Nephron progenitor cell (in vitro differentiated cells): Measurements from ENCODE around the gene ATG9B.
"Not testable (repeated sequence)": the region's sequence is repeated elsewhere in the genome, so short reads cannot be mapped to it uniquely, and the experiment has no call there.

ENCODE experiments used
- DNase-seq: peaks from one replicate; pipeline ENCODE4 v3.0.0; 2021
- H3K27ac Mint-ChIP-seq: 2 replicates; pipeline ENCODE4 v1.8.0; 2021; ENCODE audit warnings: mild to moderate bottlenecking, moderate library complexity, mixed read lengths
- H3K27me3 Mint-ChIP-seq: 2 replicates; pipeline ENCODE4 v1.8.0; 2021; ENCODE audit warnings: mild to moderate bottlenecking, low read depth, mixed read lengths; ENCODE audit not compliant: poor library complexity
- H3K36me3 Mint-ChIP-seq: 2 replicates; pipeline ENCODE4 v1.8.0; 2021; ENCODE audit warnings: low read depth, mixed read lengths
- H3K4me1 Mint-ChIP-seq: 2 replicates; pipeline ENCODE4 v1.8.0; 2021; ENCODE audit warnings: mixed read lengths
- H3K4me3 Mint-ChIP-seq: 2 replicates; pipeline ENCODE4 v1.8.0; 2021; ENCODE audit warnings: mild to moderate bottlenecking, moderate library complexity, mixed read lengths
- H3K9me3 Mint-ChIP-seq: 2 replicates; pipeline ENCODE4 v1.8.0; 2021; ENCODE audit warnings: mild to moderate bottlenecking, moderate library complexity, mixed read lengths
- TF ChIP-seq, protein P1 (sequence below): fragments of 200-600 bp; sonication (generic); IDR thresholded peaks from 2 replicates; pipeline ENCODE4 v1.5.0; 2021; ENCODE audit warnings: antibody characterized with exemption

The ATG9B gene

DNA sequence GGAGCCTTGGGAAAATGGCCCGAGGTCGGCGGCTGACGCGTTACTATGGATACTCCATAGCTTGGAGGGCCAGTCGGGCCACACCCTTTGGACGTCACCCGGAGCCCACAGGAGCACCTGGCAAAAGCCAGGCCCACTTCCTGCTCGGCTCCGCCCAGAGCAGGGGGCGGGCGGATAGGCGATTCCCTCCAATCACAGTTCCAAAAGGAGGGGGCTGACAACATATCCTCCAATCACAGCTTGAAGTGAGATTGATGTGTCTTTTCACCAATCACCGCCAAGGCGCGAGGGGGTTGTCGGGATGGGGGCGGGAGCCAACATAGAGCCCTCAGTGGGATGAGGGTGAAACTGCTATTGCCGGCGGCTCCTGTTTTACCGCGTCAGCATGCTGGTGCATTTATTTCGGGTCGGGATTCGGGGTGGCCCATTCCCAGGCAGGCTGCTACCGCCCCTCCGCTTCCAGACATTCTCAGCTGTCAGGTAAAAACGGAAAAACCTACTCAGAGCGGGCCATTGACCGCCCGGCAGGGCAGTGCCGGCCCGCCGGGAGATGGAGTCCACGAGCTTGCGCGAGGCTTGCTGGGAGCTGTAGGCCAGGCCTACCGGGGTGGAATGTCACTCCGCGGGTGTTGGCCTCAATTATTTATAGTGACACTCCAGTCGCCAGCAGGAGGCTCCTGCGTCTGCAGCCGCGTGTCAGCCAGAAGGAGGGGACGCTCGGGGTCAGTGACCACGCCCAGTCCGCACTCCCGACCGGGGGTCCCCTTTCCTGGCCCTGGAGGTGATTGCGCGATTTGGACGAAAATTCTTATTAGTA lies 4.0 kb upstream of the ATG9B start, which contains the start of gene ABCB8:
ABCB8 (plus strand) TSS at position 320 of the 817 bp plus-strand sequence; CDS start at position 386, 66 bp downstream.
- Mint-ChIP-seq H3K9me3 (no peaks in the 10 kb centered on the region), H3K36me3 (no peaks in the 10 kb centered on the region), H3K27ac (peak within 1 kb of the TSS; percentile 81), H3K4me1 (peaks cover 32% of the 10 kb centered on the region), H3K27me3 (peaks cover 27% of the 10 kb centered on the region), H3K4me3 (peak within 1 kb of the TSS; percentile 91)
- TF ChIP-seq, protein P1, sequence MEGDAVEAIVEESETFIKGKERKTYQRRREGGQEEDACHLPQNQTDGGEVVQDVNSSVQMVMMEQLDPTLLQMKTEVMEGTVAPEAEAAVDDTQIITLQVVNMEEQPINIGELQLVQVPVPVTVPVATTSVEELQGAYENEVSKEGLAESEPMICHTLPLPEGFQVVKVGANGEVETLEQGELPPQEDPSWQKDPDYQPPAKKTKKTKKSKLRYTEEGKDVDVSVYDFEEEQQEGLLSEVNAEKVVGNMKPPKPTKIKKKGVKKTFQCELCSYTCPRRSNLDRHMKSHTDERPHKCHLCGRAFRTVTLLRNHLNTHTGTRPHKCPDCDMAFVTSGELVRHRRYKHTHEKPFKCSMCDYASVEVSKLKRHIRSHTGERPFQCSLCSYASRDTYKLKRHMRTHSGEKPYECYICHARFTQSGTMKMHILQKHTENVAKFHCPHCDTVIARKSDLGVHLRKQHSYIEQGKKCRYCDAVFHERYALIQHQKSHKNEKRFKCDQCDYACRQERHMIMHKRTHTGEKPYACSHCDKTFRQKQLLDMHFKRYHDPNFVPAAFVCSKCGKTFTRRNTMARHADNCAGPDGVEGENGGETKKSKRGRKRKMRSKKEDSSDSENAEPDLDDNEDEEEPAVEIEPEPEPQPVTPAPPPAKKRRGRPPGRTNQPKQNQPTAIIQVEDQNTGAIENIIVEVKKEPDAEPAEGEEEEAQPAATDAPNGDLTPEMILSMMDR: peak; percentile 30
- DNase-seq: peak; percentile 97

DNA sequence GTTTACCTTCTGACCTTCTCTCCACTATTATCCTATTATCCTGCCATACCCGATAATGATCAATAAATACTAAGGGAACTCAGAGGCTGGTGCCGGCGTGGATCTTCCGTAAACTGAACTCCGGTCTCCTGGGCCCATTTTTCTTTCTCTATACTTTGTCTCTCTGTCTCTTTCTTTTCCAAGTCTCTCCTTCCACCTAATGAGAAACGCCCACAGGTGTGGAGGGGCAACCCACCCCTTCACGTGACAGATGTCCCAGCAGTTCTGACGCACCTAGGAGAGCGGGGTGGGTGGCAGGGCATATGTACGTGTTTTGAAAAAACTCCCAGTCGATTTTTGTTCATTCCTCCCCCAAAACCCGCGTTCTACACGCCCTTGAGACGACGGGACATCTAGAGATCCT lies 3.4 kb upstream of the ATG9B start:
- Mint-ChIP-seq H3K4me1 (peaks cover 37% of the 10 kb centered on the region), H3K4me3 (peak overlapping the region; percentile 91)
- not testable (repeated sequence) for H3K9me3 Mint-ChIP-seq

DNA sequence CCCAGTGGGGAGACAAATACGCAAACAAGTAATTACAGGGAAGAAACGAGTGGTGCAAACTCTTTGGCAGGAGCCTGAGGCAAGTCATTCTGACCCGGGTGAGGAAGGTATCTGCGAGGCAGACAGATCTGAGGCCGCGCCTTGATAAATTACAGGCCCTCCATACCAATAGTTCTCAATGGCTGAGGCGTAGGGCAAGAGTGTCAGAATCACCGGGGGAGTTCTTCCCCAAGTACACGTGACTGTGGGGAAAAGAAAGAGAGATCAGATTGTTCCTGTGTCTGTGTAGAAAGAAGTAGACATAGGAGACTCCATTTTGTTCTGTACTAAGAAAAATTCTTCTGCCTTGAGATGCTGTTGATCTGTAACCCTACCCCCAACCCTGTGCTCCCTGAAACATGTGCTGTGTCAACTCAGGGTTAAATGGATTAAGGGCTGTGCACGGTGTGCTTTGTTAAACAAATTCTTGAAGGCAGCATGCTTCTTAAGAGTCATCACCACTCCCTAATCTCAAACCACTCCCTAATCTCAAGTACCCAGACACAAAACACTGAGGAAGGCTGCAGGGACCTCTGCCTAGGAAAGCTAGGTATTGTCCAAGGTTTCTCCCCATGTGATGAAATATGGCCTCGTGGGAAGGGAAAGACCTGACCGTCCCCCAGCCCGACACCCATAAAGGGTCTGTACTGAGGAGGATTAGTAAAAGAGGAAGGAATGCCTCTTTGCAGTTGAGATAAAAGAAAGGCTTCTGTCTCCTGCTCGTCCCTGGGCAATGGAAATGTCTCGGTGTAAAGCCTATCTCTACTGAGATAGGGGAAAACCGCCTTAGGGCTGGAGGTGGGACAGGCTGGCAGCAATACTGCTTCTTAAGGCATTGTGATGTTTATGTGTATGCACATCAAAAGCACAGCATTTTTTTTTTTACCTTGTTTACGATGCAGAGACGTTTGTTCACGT lies 2.8 kb upstream of the ATG9B start:
- Mint-ChIP-seq H3K4me3 (peak overlapping the region; percentile 91), H3K27me3 (peaks cover 27% of the 10 kb centered on the region), H3K4me1 (peaks cover 38% of the 10 kb centered on the region)
- DNase-seq, H3K9me3 Mint-ChIP-seq, H3K27ac Mint-ChIP-seq, H3K36me3 Mint-ChIP-seq: not testable (repeated sequence)

More for the DNA sequence above, 3.4 kb upstream of the ATG9B start:
- Mint-ChIP-seq H3K27me3 (peaks cover 27% of the 10 kb centered on the region), H3K27ac (peak overlapping the region; percentile 62)
- DNase-seq, H3K36me3 Mint-ChIP-seq: not testable (repeated sequence)

DNA sequence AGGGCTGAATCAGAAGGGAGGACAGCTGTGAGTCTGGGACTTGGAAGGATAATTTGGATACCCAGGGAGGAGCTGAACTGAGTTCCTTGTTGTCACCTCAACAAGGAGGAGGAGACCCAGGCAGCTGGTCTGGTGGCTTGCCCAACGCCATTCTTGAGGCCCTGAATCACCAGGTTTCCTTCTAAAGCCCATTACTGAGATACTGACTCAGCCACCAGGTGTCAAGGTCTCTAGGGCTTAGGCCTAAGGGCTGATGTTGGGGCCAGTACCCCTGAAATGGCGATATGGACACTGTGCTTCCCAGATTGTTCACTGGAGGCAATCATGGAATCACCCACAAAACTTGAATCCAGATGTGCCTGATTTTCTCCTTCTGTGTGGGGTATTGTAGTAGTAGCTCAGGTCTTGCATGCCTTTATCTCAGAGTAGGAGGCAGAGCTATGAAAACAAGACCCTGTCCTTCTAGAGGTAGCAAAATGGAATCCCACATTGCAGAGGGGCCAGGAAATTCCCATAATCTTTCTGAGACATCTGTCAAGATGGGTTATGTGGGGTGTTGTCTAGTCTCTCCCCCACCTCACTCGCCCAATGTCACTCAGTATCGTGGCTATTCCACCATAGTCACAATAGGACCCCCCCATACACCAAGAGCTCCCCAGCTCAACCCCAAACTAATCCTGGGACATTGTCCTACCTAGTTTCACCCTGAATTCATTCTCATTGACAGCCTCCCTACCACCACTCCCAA lies 1.8 kb upstream of the ATG9B start:
- H3K27ac Mint-ChIP-seq: no peak overlapping the region
- no peaks in the 10 kb centered on the region for H3K36me3 Mint-ChIP-seq
- peaks cover 27% of the 10 kb centered on the region for H3K27me3 Mint-ChIP-seq
- no peaks in the 10 kb centered on the region for H3K9me3 Mint-ChIP-seq
- H3K4me1 Mint-ChIP-seq: peaks cover 48% of the 10 kb centered on the region
- no peak overlapping the region for H3K4me3 Mint-ChIP-seq
- DNase-seq: no peak
- TF ChIP-seq, protein P1: no peak

DNA sequence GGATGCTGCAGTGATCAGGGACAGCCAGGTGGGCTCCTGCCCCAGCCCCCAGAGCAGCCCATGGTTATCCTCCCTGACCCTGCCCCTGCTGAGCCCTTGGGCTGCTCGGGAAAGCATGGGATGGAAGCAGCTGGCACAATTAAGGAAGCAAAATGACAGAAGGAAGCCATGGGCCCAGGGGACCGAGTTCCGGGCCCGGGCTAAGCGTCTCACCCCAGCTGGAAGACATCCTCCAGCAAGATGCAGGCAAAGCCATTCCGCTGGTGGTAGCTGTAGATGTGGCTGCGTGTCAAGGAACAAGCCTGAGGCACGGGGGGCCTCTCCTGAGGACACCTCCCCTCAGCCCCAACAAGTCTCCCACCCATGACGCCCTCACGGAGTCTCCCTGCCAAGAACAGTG lies 1.1 kb downstream of the ATG9B start:
- no peak overlapping the region for H3K4me3 Mint-ChIP-seq
- peaks cover 42% of the 10 kb centered on the region for H3K27me3 Mint-ChIP-seq
- peaks cover 62% of the 10 kb centered on the region for H3K4me1 Mint-ChIP-seq
- no peaks in the 10 kb centered on the region for H3K36me3 Mint-ChIP-seq
- H3K27ac Mint-ChIP-seq: no peak overlapping the region
- DNase-seq: no peak
- no peaks in the 10 kb centered on the region for H3K9me3 Mint-ChIP-seq
- TF ChIP-seq, protein P1: no peak

DNA sequence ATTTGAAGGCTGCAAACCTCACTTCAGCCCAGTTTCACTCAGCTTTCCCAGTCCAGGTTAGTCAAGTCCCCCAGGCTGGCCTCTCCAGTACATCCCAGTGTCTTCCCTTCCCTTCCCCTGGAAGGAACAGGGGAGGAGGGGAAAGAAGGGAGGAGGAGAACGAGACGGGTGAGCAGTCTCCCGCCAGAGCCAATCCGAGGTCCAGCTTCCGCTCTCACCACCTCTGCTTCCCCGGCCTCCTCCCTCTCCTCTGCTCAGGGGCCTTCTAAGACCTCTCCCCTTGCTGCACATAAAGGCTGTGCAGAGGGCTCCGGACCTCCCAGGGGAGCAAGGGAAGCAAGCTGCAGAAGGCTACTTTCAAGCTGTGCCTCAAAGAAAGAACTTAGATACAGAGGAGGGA lies 4.1 kb downstream of the ATG9B start:
- peak overlapping the region; percentile 65 for H3K4me3 Mint-ChIP-seq

More for the DNA sequence above, 4.1 kb downstream of the ATG9B start:
- peaks cover 38% of the 10 kb centered on the region for H3K27me3 Mint-ChIP-seq
- DNase-seq: no peak
- no peak overlapping the region for H3K27ac Mint-ChIP-seq
- peaks cover 58% of the 10 kb centered on the region for H3K4me1 Mint-ChIP-seq
- TF ChIP-seq, protein P1: no peak
- no peaks in the 10 kb centered on the region for H3K9me3 Mint-ChIP-seq
- peaks cover 4% of the 10 kb centered on the region for H3K36me3 Mint-ChIP-seq
